MM.1S (cell line): ENCODE results near the gene TOR1AIP2.

Source experiments
- CTCF ChIP-seq: fragments of 300-600 bp; sonication (generic); IDR thresholded peaks from 2 replicates; pipeline ENCODE4 v1.5.1; 2016; ENCODE audit warnings: antibody characterized with exemption, low read length, mixed read lengths
- EZH2 ChIP-seq: fragments of 300-600 bp; sonication (generic); optimal IDR thresholded peaks from 2 replicates; pipeline ENCODE3; 2017; ENCODE audit warnings: low read depth, mild to moderate bottlenecking, antibody characterized with exemption, low read length, mixed read lengths
- EZH2phosphoT487 ChIP-seq: fragments of 300-600 bp; sonication (generic); IDR thresholded peaks from 2 replicates; pipeline ENCODE4 v1.6.1; 2018; ENCODE audit warnings: antibody characterized with exemption, low read length

GRCh38 chr1:179883745-179884138 is 6.1 kb upstream of the TOR1AIP2 start:
- no peak for TF ChIP-seq CTCF
- TF ChIP-seq EZH2phosphoT487 = no peak
- TF ChIP-seq EZH2 = no peak
